Progenitor cell of endocrine pancreas (in vitro differentiated cells): ENCODE results near the gene SEMG2. TPM values are rescaled to one million over a fixed set of nuclear protein-coding genes. Genes with fewer than 3 reads are reported as not detected.

Source experiments
- DNase-seq: peaks from one replicate; pipeline ENCODE4 v3.0.0; 2021; ENCODE audit warnings: low spot score; ENCODE audit not compliant: unreplicated experiment
- H3K27ac Mint-ChIP-seq: 2 replicates; pipeline ENCODE4 v1.8.0; 2021; ENCODE audit warnings: mild to moderate bottlenecking, moderate library complexity, mixed read lengths
- H3K27me3 Mint-ChIP-seq: 2 replicates; pipeline ENCODE4 v1.8.0; 2021; ENCODE audit warnings: mixed read lengths
- H3K36me3 Mint-ChIP-seq: 2 replicates; pipeline ENCODE4 v1.8.0; 2022; ENCODE audit warnings: mixed read lengths; ENCODE audit not compliant: insufficient read depth
- H3K4me1 Mint-ChIP-seq: 2 replicates; pipeline ENCODE4 v1.8.0; 2021; ENCODE audit warnings: low read depth, mixed read lengths
- H3K4me3 Mint-ChIP-seq: 2 replicates; pipeline ENCODE4 v1.8.0; 2021; ENCODE audit warnings: low read depth, mild to moderate bottlenecking, moderate library complexity, mixed read lengths
- H3K9me3 Mint-ChIP-seq: 2 replicates; pipeline ENCODE4 v1.8.0; 2021; ENCODE audit warnings: low read depth, mixed read lengths
- CTCF ChIP-seq: fragments of 200-600 bp; sonication (generic); IDR thresholded peaks from one replicate; pipeline ENCODE4 v1.5.0; 2021; ENCODE audit warnings: antibody characterized with exemption, mild to moderate bottlenecking; ENCODE audit not compliant: unreplicated experiment
- total RNA-seq: library from RNA; stranded (reverse); gene quantifications from 2 replicates; pipeline ENCODE4 v1.2.1, GENCODE V29; 2021

SEMG2 gene
- total RNA-seq, 1 donor from 2014 or later = not detected

DNA sequence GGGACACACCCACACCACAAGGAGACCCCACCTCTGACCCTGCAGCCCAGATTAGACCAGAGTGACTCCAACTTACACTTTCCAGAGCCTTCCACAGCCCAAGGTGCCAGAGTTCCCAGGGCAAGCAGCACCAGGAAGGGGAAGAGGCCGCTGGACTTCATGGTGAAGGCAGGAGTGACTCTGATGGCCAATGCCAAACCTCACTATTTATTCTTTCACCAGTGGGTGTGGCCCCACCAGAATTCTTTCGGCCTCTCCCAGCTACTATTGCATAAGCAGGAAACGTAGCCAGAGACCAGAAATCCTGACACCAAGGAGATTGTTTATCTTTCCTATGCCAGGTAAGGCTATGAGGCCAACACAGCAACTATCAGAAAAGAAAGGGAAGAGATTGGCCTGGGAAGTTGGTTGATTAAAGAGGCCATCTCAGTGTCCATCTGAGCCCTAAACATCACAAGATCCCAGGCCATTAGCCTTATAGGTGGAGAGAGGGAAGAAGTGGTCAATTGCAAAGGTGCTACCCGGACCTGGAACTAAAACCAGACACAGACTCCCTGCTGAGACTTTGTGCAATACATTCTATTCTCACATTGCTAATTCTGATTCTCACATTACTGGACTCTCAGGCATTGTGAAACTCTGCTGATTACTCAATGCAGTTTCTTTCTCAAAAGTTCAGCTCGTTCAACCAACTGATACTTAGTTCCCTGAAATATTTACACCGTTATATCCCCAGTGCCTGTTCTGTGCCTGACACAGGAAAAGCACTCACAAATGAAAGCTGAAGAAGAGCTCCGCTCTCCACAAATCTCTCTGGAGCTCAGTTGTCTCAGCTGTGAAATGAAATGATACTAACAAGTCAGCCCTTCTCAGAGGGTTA is 33.5 kb downstream of the SEMG2 start, which contains the start of gene SLPI:
TSS of gene SLPI (minus strand) at position 182 of the 880 bp plus-strand sequence. CDS start at position 161, 21 bp downstream.
- Mint-ChIP-seq H3K36me3 (no peaks in the 10 kb centered on the region), H3K27ac (peak within 1 kb of the TSS; percentile 18), H3K4me3 (no peak within 1 kb of the TSS), H3K9me3 (no peaks in the 10 kb centered on the region), H3K4me1 (peaks cover 6% of the 10 kb centered on the region), H3K27me3 (peaks cover 29% of the 10 kb centered on the region)
- no peak for TF ChIP-seq CTCF
- DNase-seq = no peak

GRCh38 chr20:45257161-45257560 is 36.0 kb downstream of the SEMG2 start:
- H3K27ac Mint-ChIP-seq = no peak overlapping the region
- H3K9me3 Mint-ChIP-seq = no peaks in the 10 kb centered on the region
- no peaks in the 10 kb centered on the region for H3K36me3 Mint-ChIP-seq
- TF ChIP-seq CTCF = no peak
- no peaks in the 10 kb centered on the region for H3K4me1 Mint-ChIP-seq
- H3K4me3 Mint-ChIP-seq = no peak overlapping the region
- DNase-seq = no peak
- H3K27me3 Mint-ChIP-seq = peaks cover 32% of the 10 kb centered on the region

DNA sequence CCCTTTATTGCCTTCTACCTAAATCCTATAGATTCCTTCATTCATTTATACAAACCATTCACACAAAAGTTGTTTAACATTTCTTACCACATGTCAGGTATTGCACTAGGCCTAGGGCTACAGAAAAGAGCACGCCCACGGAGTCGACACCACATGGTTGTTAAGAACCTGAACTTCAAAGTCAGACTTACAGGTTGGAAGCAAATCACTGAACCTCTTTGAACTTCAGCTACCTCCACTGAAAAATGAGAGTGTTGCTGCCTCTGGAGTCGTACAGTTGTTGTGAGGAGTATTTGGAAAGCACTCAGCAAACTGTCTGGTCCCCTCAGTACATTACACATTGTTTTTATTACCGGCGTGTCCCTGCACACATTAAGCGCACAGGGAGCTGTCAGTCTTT is 36.5 kb downstream of the SEMG2 start:
- peaks cover 31% of the 10 kb centered on the region for H3K27me3 Mint-ChIP-seq
- no peak overlapping the region for H3K4me3 Mint-ChIP-seq
- no peak overlapping the region for H3K27ac Mint-ChIP-seq
- H3K36me3 Mint-ChIP-seq = no peaks in the 10 kb centered on the region
- no peak for TF ChIP-seq CTCF
- no peak for DNase-seq
- H3K4me1 Mint-ChIP-seq = no peaks in the 10 kb centered on the region
- H3K9me3 Mint-ChIP-seq = no peaks in the 10 kb centered on the region

- Mint-ChIP-seq H3K4me1 (no peaks in the 10 kb centered on the region), H3K36me3 (no peaks in the 10 kb centered on the region), H3K4me3 (no peak overlapping the region), H3K27ac (no peak overlapping the region), H3K27me3 (peaks cover 34% of the 10 kb centered on the region), H3K9me3 (no peaks in the 10 kb centered on the region)
- no peak for DNase-seq
- TF ChIP-seq CTCF = no peak
Measured at GRCh38 chr20:45258259-45258658, 37.1 kb downstream of the SEMG2 start.

- TF ChIP-seq CTCF = no peak
- Mint-ChIP-seq H3K9me3 (no peaks in the 10 kb centered on the region), H3K27ac (no peak overlapping the region), H3K27me3 (peaks cover 31% of the 10 kb centered on the region), H3K36me3 (no peaks in the 10 kb centered on the region), H3K4me1 (no peaks in the 10 kb centered on the region), H3K4me3 (no peak overlapping the region)
- DNase-seq = no peak
Measured at GRCh38 chr20:45258664-45259063, 37.5 kb downstream of the SEMG2 start.
